Measurements from ENCODE around the gene UBE2G2. TPM values are rescaled to one million over a fixed set of nuclear protein-coding genes. Genes with fewer than 3 reads are reported as not detected.

Gene UBE2G2
- total RNA-seq, 2 donors from 2014 or later = 67.7 to 138 TPM

DNA sequence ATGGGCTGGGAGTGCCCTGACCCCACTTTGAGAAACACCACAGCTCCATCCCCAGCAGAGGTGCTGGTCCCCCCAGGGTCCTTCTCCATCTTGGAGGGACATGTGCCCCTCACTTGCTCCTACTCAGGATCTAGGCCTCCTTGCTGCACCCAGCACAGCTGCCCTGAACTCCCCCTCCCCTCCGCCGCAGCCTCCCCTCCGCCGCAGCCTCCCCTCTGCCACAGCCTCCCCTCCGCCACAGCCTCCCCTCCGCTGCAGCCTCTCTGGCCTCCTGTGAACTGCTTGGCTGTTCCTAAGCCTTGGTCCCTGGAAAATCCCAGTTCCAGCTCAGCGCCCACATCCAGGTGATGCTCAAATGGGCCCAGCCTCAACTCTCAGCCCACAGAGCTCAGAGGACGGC, 74.3 kb downstream of the UBE2G2 start:
- TF ChIP-seq, protein P1, sequence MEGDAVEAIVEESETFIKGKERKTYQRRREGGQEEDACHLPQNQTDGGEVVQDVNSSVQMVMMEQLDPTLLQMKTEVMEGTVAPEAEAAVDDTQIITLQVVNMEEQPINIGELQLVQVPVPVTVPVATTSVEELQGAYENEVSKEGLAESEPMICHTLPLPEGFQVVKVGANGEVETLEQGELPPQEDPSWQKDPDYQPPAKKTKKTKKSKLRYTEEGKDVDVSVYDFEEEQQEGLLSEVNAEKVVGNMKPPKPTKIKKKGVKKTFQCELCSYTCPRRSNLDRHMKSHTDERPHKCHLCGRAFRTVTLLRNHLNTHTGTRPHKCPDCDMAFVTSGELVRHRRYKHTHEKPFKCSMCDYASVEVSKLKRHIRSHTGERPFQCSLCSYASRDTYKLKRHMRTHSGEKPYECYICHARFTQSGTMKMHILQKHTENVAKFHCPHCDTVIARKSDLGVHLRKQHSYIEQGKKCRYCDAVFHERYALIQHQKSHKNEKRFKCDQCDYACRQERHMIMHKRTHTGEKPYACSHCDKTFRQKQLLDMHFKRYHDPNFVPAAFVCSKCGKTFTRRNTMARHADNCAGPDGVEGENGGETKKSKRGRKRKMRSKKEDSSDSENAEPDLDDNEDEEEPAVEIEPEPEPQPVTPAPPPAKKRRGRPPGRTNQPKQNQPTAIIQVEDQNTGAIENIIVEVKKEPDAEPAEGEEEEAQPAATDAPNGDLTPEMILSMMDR (IDR thresholded peaks at IDR 0.05) = no peak
- ATAC-seq (ENCODE audit: insufficient number of reproducible peaks, low FRiP score, low read depth) (no peak), DNase-seq (ENCODE audit: low spot score) (no peak)
- no peaks in the 10 kb centered on the region for H3K36me3 ChIP-seq
- no peaks in the 10 kb centered on the region for H3K4me1 ChIP-seq (ENCODE audit: control insufficient read depth in 1 of 2, low read depth in 2 of 2)
- no peak overlapping the region for H3K4me3 ChIP-seq
- H3K9me3 ChIP-seq = no peaks in the 10 kb centered on the region
- H3K27me3 ChIP-seq (replicated peaks; ENCODE audit: insufficient read depth) = no peaks in the 10 kb centered on the region
- no peak overlapping the region for H3K27ac ChIP-seq

DNA sequence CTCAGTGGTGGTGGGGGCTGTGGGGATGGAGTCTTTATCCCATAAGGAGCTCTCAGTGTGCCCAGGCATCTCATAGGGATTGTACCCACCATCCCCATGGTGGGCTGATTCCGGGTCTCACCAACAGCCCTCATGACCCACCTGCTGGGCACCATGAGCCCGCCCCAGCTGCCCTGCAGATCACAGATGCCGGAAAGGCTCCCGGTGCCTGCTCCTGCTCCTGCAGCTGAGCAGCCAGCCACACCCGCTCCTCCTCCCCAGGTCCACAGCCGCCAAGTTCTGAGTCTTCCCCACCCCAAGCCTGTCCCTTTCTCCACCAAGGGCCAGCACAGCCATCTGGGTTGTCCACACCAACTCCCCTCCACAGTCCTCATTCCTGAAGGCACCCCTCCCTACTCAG, 74.8 kb downstream of the UBE2G2 start:
- H3K27ac ChIP-seq = no peak overlapping the region
- no peak for ATAC-seq (ENCODE audit: insufficient number of reproducible peaks, low FRiP score, low read depth)
- H3K4me3 ChIP-seq = no peak overlapping the region
- no peak for DNase-seq (ENCODE audit: low spot score)
- no peaks in the 10 kb centered on the region for H3K27me3 ChIP-seq (replicated peaks; ENCODE audit: insufficient read depth)
- H3K36me3 ChIP-seq = no peaks in the 10 kb centered on the region
- H3K9me3 ChIP-seq = no peaks in the 10 kb centered on the region
- no peaks in the 10 kb centered on the region for H3K4me1 ChIP-seq (ENCODE audit: control insufficient read depth in 1 of 2, low read depth in 2 of 2)
- TF ChIP-seq, protein P1 (IDR thresholded peaks at IDR 0.05) = no peak

DNA sequence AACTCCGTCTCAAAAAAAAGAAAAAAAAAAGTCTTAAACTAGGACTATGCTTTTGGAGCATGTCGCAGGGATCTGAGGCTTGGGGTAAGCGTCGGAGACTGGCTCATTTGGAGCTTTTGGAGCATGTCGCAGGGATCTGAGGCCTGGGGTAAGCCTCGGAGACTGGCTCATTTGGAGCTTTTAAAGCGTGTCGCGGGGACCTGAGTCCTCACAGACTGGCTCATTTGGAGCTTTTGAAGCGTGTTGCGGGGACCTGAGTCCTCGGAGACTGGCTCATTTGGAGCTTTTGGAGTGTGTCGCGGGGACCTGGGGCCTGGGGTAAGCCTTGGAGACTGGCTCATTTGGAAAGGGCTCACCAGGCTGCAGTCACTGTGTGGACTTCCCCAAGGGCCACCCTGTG, 76.7 kb downstream of the UBE2G2 start:
- no peaks in the 10 kb centered on the region for H3K36me3 ChIP-seq
- H3K9me3 ChIP-seq = no peaks in the 10 kb centered on the region
- no peak for ATAC-seq (ENCODE audit: insufficient number of reproducible peaks, low FRiP score, low read depth)
- no peak overlapping the region for H3K4me3 ChIP-seq
- H3K27ac ChIP-seq = no peak overlapping the region
- H3K4me1 ChIP-seq (ENCODE audit: control insufficient read depth in 1 of 2, low read depth in 2 of 2) = no peaks in the 10 kb centered on the region
- H3K27me3 ChIP-seq (replicated peaks; ENCODE audit: insufficient read depth) = no peaks in the 10 kb centered on the region
- TF ChIP-seq, protein P1 (IDR thresholded peaks at IDR 0.05) = no peak
- no peak for DNase-seq (ENCODE audit: low spot score)

DNA sequence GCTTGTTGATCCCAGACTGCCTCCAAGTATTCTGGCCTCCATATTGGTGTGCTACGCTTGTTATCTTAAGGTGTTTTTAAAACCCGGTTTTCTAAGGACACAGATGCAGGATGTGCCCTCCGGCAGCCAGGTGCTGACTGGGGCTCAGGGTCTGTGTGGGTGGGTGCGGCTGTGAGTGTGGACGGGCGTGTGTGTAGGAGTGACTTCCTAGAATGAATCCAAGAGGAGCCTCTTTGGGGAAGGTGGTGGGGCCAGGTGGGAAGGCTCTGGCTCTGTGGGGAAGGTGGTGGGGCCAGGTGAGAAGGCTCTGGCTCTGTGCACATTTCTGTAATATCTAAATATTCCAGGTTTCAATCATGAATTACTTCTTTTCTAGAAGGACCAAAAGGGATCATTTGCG, 77.4 kb downstream of the UBE2G2 start:
- DNase-seq (ENCODE audit: low spot score) (no peak), ATAC-seq (ENCODE audit: insufficient number of reproducible peaks, low FRiP score, low read depth) (no peak)
- TF ChIP-seq, protein P1 (IDR thresholded peaks at IDR 0.05) = no peak
- no peaks in the 10 kb centered on the region for H3K9me3 ChIP-seq
- no peaks in the 10 kb centered on the region for H3K4me1 ChIP-seq (ENCODE audit: control insufficient read depth in 1 of 2, low read depth in 2 of 2)
- no peaks in the 10 kb centered on the region for H3K27me3 ChIP-seq (replicated peaks; ENCODE audit: insufficient read depth)
- H3K27ac ChIP-seq = no peak overlapping the region
- no peak overlapping the region for H3K4me3 ChIP-seq
- no peaks in the 10 kb centered on the region for H3K36me3 ChIP-seq

DNA sequence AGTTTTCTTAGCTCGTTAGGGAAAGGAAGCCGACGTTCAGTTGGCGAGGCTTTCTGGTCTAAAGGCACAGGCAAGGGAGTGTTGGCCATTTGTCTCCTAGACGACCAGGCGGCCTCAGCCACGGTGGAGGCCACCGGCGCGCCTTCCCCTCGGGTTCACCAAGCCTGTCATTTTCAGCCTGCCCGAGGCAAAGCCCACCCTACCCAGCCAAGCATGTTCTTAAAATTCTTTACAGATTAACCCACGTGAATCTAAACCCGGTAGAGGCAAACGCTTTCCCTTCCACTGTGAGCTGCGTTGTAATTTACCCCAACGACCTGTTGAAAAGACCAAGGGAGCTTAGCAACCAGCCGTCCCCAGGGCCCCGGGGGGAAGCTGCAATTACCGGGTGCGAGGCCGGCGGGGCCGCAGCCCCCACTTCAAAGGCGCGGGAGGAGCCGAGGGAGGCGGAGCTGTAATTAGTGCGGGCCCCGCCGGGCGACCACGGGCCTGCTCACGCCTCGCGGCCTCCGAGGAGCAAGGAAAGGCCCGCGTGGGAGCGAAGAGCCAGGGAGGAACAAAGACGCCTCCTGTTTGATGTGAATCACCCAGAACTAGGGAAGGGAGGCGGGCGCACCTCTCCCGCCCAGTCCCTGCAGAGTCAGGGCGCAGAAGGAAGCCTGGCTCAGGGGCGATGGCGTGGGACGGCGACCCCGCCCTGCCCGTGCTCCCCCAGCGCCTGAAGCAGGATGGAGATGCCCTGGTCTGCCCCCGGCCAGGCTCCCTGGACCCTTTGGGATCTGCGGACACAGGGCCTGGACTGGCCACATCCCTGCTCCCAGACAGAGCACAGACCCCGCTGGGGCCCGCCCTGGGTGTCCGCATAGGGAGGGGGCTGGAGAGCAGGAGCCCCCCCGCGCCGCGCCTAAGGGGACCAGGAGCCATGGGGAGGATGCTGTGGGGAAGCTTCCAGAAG, 78.2 kb downstream of the UBE2G2 start:
- H3K9me3 ChIP-seq = no peaks in the 10 kb centered on the region
- no peak overlapping the region for H3K27ac ChIP-seq
- H3K4me1 ChIP-seq (ENCODE audit: control insufficient read depth in 1 of 2, low read depth in 2 of 2) = no peaks in the 10 kb centered on the region
- TF ChIP-seq, protein P1 (IDR thresholded peaks at IDR 0.05) = no peak
- ATAC-seq (ENCODE audit: insufficient number of reproducible peaks, low FRiP score, low read depth) = no peak
- H3K27me3 ChIP-seq (replicated peaks; ENCODE audit: insufficient read depth) = no peaks in the 10 kb centered on the region
- peak overlapping the region; percentile 27 for H3K4me3 ChIP-seq
- DNase-seq (ENCODE audit: low spot score) = no peak
- H3K36me3 ChIP-seq = no peaks in the 10 kb centered on the region

Measured in thoracic aorta (tissue), 2 donors.